Colonic mucosa (tissue), 4 donors: ENCODE results near the gene MTFP1. TPM values are rescaled to one million over a fixed set of nuclear protein-coding genes. Genes with fewer than 3 reads are reported as not detected.
A peak's percentile ranks its signal among the peaks of the same experiment; 100 is the strongest.
"Not testable (repeated sequence)": the region's sequence is repeated elsewhere in the genome, so short reads cannot be mapped to it uniquely, and the experiment has no call there.

Experiments used
- DNase-seq: peaks from one replicate; pipeline ENCODE4 v3.0.0-alpha.2; 2020
- H3K27ac ChIP-seq: fragments of 200-600 bp; one replicate; pipeline ENCODE4 v1.8.0; 2021
- H3K27me3 ChIP-seq: fragments of 200-600 bp; one replicate; pipeline ENCODE4 v1.8.0; 2021
- H3K36me3 ChIP-seq: fragments of 200-600 bp; one replicate; pipeline ENCODE4 v1.8.0; 2021
- H3K4me1 ChIP-seq: fragments of 200-600 bp; one replicate; pipeline ENCODE4 v1.8.0; 2021; ENCODE audit warnings: mild to moderate bottlenecking
- H3K4me3 ChIP-seq: fragments of 200-600 bp; one replicate; pipeline ENCODE4 v1.8.0; 2021
- H3K9ac ChIP-seq, 2 donors: one replicate each; pipeline ENCODE4 v1.7.0; 2013; ENCODE audit warnings: control low read depth in 2 of 2, low read depth in 2 of 2, low read length in 2 of 2
- H3K9me3 ChIP-seq: fragments of 200-600 bp; one replicate; pipeline ENCODE4 v1.8.0; 2021
- intact Hi-C: fragments of 100-400 bp; cut with DNase I; formaldehyde crosslinking; loops from one replicate; pipeline ENCODE4 v1.14.1; 2022
- total RNA-seq, 2 donors: library from RNA; stranded (reverse); fragmentation: NEBNext Ultra II Directional in 1 of 2; extraction: Animal tissue kit (Norgen Biotek cat#: 25700) in 1 of 2; gene quantifications; one replicate each; pipeline ENCODE4 v1.2.1, GENCODE V29; 2021
- TF ChIP-seq, protein P1 (sequence below): fragments of 200-600 bp; IDR thresholded peaks from one replicate; pipeline ENCODE4 v1.8.0; 2022; ENCODE audit warnings: antibody characterized with exemption, mild to moderate bottlenecking
- donor health status: healthy.
- donor health status: DM: no; HTN: no; CAD: no.
- donor health status: DM: no; HTN: no; CAD: no.

MTFP1 gene
- total RNA-seq, 2 donors from 2014 or later, result 39.7 to 55.1 TPM

DNA sequence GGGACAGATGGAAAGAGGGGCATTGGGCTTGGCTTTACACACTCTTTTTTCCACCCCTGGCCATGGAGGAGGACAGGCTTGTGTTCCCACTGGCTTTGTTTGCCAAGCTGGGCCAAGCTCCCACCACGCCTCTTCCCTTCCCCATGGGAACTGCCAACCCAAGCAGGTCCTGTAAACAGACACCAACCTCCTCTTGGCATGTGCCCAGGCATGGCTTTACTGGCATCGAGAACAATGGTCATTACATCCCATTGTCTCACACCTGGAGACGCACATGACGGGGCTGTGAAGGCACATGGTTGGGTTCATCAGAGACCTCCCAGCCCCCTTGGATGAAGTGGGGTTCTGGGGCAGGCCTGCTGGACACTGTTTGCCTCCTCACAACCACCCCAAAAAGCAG is 34.6 kb downstream of the MTFP1 start:
- intact Hi-C loops, result no loop called here
- Histone ChIP-seq H3K4me3 (no peak overlapping the region), H3K9ac (no peak overlapping the region), H3K9me3 (no peaks in the 10 kb centered on the region), H3K4me1 (no peaks in the 10 kb centered on the region), H3K27ac (no peak overlapping the region), H3K36me3 (no peaks in the 10 kb centered on the region), H3K27me3 (no peaks in the 10 kb centered on the region)
- TF ChIP-seq, protein P1, sequence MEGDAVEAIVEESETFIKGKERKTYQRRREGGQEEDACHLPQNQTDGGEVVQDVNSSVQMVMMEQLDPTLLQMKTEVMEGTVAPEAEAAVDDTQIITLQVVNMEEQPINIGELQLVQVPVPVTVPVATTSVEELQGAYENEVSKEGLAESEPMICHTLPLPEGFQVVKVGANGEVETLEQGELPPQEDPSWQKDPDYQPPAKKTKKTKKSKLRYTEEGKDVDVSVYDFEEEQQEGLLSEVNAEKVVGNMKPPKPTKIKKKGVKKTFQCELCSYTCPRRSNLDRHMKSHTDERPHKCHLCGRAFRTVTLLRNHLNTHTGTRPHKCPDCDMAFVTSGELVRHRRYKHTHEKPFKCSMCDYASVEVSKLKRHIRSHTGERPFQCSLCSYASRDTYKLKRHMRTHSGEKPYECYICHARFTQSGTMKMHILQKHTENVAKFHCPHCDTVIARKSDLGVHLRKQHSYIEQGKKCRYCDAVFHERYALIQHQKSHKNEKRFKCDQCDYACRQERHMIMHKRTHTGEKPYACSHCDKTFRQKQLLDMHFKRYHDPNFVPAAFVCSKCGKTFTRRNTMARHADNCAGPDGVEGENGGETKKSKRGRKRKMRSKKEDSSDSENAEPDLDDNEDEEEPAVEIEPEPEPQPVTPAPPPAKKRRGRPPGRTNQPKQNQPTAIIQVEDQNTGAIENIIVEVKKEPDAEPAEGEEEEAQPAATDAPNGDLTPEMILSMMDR, result no peak
- peak; percentile 28 for DNase-seq

DNA sequence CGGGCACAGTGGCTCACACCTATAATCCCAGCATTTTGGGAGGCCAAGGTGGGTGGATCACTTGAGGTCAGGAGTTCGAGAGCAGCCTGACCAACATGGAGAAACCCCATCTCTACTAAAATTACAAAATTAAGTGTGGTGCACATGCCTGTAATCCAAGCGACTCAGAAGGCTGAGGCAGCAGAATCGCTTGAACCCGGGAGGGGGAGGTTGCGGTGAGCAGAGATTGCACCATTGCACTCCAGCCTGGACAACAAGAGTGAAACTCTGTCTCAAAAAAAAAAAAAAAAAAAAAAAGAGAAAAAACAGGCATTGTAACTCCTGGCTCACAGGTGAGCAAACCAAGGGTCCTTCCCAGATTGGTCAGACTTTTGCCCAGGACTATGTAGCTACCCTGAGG is 35.0 kb downstream of the MTFP1 start:
- intact Hi-C loops, DNase-seq, H3K4me1 ChIP-seq: not testable (repeated sequence)

DNA sequence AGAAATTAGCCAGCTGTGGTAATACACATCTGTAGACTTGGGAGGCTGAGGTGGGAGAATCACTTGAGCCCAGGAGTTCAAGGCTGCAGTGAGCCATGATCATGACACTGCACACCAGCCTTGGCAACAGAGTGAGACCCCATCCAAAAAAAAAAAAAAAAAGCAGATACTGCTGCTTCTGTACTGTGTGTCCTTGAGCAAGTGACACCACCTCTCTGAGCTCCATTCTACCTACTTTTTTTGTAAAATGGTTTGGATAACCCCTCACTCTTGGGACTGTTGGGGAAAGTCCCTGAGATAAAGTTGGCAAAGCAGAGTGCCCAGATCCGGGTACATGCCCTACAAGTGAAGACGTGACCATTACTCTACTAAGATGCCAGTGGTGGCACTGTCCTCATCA is 43.6 kb downstream of the MTFP1 start:
- DNase-seq, result no peak

More for the DNA sequence above, 35.0 kb downstream of the MTFP1 start:
- H3K27me3 ChIP-seq, H3K9ac ChIP-seq, H3K36me3 ChIP-seq, H3K4me3 ChIP-seq, H3K27ac ChIP-seq, H3K9me3 ChIP-seq: not testable (repeated sequence)

DNA sequence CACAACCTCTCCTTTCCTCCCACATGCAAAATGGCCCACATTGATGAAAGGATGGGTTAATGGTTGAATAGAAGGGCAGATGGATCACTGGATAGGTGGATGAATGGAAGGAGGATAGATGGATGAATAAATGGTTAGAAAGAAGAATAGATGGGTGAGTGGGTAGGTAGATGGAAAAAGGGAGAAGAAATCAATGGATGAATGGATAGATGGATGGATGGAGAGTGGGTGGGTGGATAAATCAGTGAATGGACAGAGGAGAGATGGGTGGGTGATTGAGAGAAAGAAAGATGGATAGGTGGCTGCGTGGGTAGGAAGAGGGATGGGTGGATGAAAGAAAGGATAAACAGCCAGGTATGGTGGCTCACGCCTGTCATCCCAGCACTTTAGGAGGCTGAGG is 45.1 kb downstream of the MTFP1 start:
- no peaks in the 10 kb centered on the region for H3K36me3 ChIP-seq
- TF ChIP-seq, protein P1, result no peak
- H3K27me3 ChIP-seq, result no peaks in the 10 kb centered on the region
- H3K4me3 ChIP-seq, result no peak overlapping the region
- H3K9ac ChIP-seq, result no peak overlapping the region
- H3K4me1 ChIP-seq, result no peaks in the 10 kb centered on the region
- intact Hi-C loops, result no loop called here
- H3K27ac ChIP-seq, result no peak overlapping the region
- H3K9me3 ChIP-seq, result no peaks in the 10 kb centered on the region
- no peak for DNase-seq

More for the DNA sequence above, 43.6 kb downstream of the MTFP1 start:
- TF ChIP-seq, protein P1, result no peak
- intact Hi-C loops, result no loop called here
- H3K9me3 ChIP-seq, result no peaks in the 10 kb centered on the region
- no peaks in the 10 kb centered on the region for H3K27me3 ChIP-seq
- no peak overlapping the region for H3K9ac ChIP-seq
- H3K4me1 ChIP-seq, result no peaks in the 10 kb centered on the region
- H3K27ac ChIP-seq, result no peak overlapping the region
- no peak overlapping the region for H3K4me3 ChIP-seq
- H3K36me3 ChIP-seq, result no peaks in the 10 kb centered on the region

DNA sequence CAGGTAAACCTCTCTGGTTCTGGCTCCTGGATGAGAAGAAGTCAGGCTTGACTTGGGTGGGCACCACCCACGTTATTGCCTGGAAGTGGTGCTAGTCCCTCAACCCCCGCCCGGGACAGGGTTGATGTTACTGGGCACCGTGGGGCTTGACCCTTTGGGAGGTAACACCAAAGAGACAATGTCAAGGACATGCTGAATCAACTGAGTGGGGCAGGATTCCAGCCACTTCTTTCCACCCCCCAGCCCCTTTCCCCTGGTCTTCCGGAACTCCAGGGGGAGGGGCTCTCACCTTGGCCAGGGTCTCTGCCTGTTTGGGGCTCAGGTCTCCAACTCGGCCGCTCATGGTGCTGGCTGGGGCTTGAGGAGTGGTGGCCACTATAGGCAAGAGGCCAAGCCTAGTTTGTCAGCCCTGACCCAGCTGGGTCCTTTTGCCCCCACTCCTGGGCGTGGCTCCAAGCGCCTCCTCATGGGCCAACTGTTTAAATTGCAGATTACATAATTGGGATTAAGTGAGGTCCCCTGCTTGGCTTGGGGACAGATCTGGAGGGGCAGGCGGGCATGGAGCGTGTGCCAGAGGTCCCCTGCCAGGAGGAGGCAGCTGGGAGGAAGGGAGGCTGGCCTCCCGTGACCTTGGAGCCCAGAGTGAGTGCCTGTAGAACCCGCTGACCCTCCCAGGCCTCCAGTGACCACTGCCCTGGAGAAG is 46.2 kb downstream of the MTFP1 start, which contains the start of gene SEC14L3:
SEC14L3 (minus strand) TSS at position 402 of the 703 bp plus-strand sequence; CDS start at position 343, 59 bp downstream.
- intact Hi-C loops, result no loop called here
- no peak for DNase-seq
- Histone ChIP-seq H3K27me3 (no peaks in the 10 kb centered on the region), H3K4me1 (no peaks in the 10 kb centered on the region), H3K36me3 (no peaks in the 10 kb centered on the region), H3K27ac (no peak within 1 kb of the TSS), H3K9me3 (no peaks in the 10 kb centered on the region), H3K4me3 (no peak within 1 kb of the TSS), H3K9ac (no peak within 1 kb of the TSS)
- TF ChIP-seq, protein P1, result no peak

DNA sequence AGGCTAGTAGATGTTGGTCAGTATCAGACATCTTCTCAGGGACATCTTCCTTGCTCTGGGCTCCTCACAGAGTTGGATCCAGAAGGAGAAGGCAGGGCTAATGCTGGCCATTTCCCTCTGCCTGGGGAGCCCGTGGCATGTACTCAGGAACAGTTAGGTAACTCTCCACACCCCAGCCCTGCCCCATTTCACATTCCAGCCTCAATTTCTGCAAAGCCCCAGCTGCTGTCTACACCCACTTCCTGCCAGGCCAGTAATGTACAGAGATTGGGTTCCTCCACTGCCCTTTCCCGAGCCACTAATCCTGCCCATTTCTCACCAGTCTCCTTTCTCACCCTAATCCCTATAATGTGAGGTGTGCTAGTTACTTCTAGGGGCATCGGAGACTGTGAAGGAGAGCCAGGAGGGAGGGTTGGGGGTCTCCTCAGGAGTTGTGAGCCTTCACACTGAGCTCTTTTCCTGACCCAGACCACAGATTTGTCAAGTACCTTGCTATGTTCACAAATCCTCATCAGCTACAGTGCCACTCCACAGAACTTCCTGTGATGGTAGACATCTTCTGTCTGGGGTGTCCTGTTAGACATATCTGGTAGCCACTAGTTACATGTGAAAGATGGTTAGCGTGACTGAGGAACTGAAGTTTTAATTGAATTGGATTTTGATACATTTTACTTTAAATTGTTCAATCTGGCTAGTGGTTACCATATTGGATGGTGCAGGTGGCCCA is 47.6 kb downstream of the MTFP1 start:
- no peak overlapping the region for H3K4me3 ChIP-seq
- no peak overlapping the region for H3K9ac ChIP-seq
- H3K27ac ChIP-seq, result no peak overlapping the region
- H3K9me3 ChIP-seq, result no peaks in the 10 kb centered on the region
- DNase-seq, result no peak
- no peaks in the 10 kb centered on the region for H3K36me3 ChIP-seq
- intact Hi-C loops, result no loop called here
- no peaks in the 10 kb centered on the region for H3K27me3 ChIP-seq
- TF ChIP-seq, protein P1, result no peak
- no peaks in the 10 kb centered on the region for H3K4me1 ChIP-seq
